Immature natural killer cell (primary cell): ENCODE measurements around the gene INSIG2. TPM values are rescaled to one million over a fixed set of nuclear protein-coding genes. Genes with fewer than 3 reads are reported as not detected.
A peak's percentile ranks its signal among the peaks of the same experiment; 100 is the strongest.

ENCODE experiments used
- DNase-seq, 3 donors: peaks; one replicate each; pipeline ENCODE4 v3.0.0; 2022; ENCODE audit warnings: mixed read lengths in 1 of 3
- H3K27ac Mint-ChIP-seq, 6 donors: one replicate each; pipeline ENCODE4 v1.8.0; 2020; ENCODE audit warnings: mixed read lengths in 6 of 6, mild to moderate bottlenecking in 5 of 6, inconsistent platforms in 4 of 6, moderate library complexity in 3 of 6
- H3K27me3 Mint-ChIP-seq, 3 donors: one replicate each; pipeline ENCODE4 v1.8.0; 2020 to 2021; ENCODE audit warnings: low read depth in 3 of 3, mild to moderate bottlenecking in 3 of 3, mixed read lengths in 3 of 3, moderate library complexity in 3 of 3, inconsistent platforms in 1 of 3
- H3K36me3 Mint-ChIP-seq, 3 donors: one replicate each; pipeline ENCODE4 v1.8.0; 2020; ENCODE audit warnings: mixed read lengths in 3 of 3, inconsistent platforms in 2 of 3, mild to moderate bottlenecking in 2 of 3
- H3K4me1 Mint-ChIP-seq, 2 donors: one replicate each; pipeline ENCODE4 v1.8.0; 2020; ENCODE audit warnings: inconsistent platforms in 2 of 2, mild to moderate bottlenecking in 2 of 2, mixed read lengths in 2 of 2, moderate library complexity in 1 of 2
- H3K4me3 Mint-ChIP-seq, 5 donors: one replicate each; pipeline ENCODE4 v1.8.0; 2020; ENCODE audit warnings: mild to moderate bottlenecking in 5 of 5, mixed read lengths in 5 of 5, inconsistent platforms in 3 of 5, moderate library complexity in 3 of 5
- H3K9me3 Mint-ChIP-seq, 6 donors: one replicate each; pipeline ENCODE4 v1.8.0; 2020; ENCODE audit warnings: mild to moderate bottlenecking in 6 of 6, mixed read lengths in 6 of 6, inconsistent platforms in 4 of 6, moderate library complexity in 3 of 6
- polyA plus RNA-seq, 3 donors: library from polyadenylated mRNA; unstranded; fragments of 300-500 nt; fragmentation: Illumina TruSeq; gene quantifications; one replicate each; pipeline ENCODE4 v1.2.3, GENCODE V29; 2021

Gene INSIG2
- polyA plus RNA-seq, 3 donors from 2014 or later, result 15.9 to 19.8 (median 19.1) TPM

DNA sequence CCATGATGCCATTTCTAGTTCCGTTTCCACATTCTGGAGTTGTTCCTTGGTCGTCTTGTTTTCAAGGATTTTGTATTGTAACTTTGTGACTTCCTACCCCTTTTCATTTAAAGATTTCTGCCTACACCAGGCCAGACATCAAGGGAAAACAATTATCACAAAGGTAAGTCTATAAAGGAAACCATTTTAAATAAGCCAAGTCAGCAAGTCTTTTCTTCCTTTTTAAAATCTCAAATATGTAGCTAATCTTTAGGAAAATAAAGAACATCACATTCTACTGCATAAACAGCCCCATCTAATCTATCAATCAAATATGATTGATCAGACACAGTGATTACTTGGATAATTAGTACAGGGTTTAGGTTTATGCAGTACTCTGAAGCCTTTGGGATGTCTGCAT, 35.8 kb upstream of the INSIG2 start:
- no peak overlapping the region for H3K4me3 Mint-ChIP-seq
- no peak for DNase-seq
- H3K4me1 Mint-ChIP-seq, result no peaks in the 10 kb centered on the region
- H3K9me3 Mint-ChIP-seq, result no peaks in the 10 kb centered on the region
- no peak overlapping the region for H3K27ac Mint-ChIP-seq
- H3K36me3 Mint-ChIP-seq, result no peaks in the 10 kb centered on the region
- peaks cover 3 to 18% (median 7%) of the 10 kb centered on the region in 3 donors for H3K27me3 Mint-ChIP-seq

DNA sequence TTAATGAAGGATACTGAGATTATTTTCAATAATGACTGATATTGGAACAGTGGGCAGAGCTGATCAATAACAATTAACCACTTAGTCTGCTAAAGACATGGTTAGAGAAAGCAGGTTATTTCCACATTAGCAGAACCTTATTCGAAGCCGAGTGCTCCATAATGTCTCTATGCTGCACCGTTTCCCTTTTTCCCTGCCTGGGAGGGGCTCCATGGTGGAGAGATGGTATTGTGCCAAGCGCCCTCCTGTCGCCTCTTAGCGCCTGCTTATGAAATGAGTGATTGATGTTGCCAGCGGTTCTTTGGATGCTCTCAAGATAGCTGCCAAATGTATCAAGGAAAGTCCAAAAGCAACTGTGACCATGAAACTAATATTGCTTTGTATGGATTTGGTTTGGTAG, 34.6 kb upstream of the INSIG2 start:
- H3K4me1 Mint-ChIP-seq, result no peaks in the 10 kb centered on the region
- peaks cover 0 to 15% (median 3%) of the 10 kb centered on the region in 3 donors for H3K27me3 Mint-ChIP-seq
- no peaks in the 10 kb centered on the region for H3K36me3 Mint-ChIP-seq
- no peak overlapping the region for H3K27ac Mint-ChIP-seq
- DNase-seq, result no peak
- no peaks in the 10 kb centered on the region for H3K9me3 Mint-ChIP-seq
- H3K4me3 Mint-ChIP-seq, result no peak overlapping the region

DNA sequence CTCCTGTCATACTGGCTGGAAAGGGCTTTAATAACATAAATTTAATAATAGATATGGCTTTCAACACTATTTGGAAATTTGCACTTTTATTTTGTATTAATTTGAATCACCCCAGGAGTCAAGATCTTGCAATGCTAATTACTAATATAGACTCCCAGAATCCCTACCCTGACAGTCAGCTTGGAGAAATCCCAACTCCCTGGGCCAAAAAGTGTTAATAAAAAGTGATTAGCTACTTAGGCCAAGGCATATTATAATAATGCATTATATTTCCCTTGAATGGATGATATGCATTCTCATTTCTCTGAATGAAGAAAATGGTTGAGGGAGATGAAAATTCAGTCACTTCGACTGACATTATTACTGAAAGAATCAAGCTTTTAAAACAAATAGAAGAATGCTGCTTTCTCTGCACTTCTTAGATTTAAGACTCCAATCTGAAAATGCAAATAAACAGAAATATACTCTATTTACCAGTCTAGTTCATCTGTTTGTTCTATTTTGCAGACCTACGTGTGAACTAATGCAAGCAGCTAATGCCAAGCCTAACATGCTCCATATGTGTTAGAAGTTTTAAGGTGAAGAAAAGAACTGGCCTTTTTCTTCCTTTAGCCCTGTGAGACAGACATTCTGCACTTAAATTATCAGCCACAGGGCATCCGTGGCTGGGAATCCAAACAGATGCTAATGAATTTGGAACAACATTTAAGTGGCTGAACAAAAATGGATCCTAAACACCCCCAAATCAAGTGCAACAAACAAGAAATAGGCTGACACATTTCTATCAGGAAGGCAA, 33.9 kb upstream of the INSIG2 start:
- Mint-ChIP-seq H3K27ac (no peak overlapping the region), H3K27me3 (peaks cover 0 to 15% (median 0%) of the 10 kb centered on the region in 3 donors), H3K4me1 (no peaks in the 10 kb centered on the region), H3K4me3 (no peak overlapping the region), H3K9me3 (no peaks in the 10 kb centered on the region), H3K36me3 (no peaks in the 10 kb centered on the region)
- DNase-seq, result no peak

DNA sequence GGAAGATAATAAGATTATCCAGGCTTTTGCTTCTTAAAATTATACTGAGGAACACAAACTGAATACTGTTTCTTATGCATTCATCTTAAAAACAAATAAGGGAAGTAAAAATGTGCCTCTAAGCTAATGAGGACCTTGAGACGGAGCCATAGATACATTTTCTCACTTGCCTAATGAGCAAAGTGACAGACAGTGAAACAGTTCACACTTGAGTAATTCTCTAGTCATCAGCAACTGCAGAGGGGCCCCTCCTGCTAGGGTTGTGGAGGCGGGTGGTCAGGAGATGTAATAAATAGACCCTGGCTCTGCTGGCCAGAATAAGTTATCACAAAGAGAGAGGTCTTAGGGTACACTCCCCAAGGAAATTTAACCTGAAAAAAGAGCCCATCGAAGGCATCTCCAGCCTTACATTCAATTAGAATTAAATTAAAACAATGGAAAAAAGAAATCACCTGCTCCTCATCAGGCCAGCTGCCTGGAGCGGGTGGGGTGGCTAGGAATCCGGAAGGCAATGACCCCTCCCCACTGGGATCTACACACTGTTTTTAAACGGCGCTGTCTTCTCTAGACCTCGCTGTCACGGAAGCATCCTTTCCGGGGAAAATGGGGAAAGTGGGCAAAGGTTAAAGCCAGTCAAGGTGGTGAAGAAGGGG, 32.6 kb upstream of the INSIG2 start:
- Mint-ChIP-seq H3K4me3 (no peak overlapping the region), H3K27ac (no peak overlapping the region), H3K27me3 (peaks cover 0 to 12% (median 0%) of the 10 kb centered on the region in 3 donors), H3K36me3 (no peaks in the 10 kb centered on the region), H3K9me3 (no peaks in the 10 kb centered on the region), H3K4me1 (peaks cover 0 to 4% of the 10 kb centered on the region in 2 donors)
- no peak for DNase-seq

DNA sequence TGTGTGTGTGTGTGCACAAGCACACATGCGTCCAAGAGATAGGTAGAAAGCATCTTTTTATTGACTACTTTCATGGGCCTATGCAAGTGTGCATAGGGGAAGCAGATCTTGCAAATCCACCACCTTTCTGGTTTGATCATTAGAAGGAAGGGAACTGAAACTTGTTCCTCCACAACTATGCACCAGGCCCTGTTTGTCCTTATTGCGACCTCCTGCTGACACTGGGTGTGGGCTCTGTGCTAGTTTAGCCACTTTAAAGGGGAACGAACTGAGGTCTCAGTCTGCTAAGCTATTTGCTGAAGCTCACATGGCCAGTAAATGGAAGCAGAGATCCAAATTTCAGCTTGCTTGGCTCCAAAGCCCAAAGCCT, 32.1 kb upstream of the INSIG2 start:
- DNase-seq, result no peak
- peaks cover 0 to 12% (median 2%) of the 10 kb centered on the region in 3 donors for H3K27me3 Mint-ChIP-seq
- H3K36me3 Mint-ChIP-seq, result no peaks in the 10 kb centered on the region
- H3K4me3 Mint-ChIP-seq, result no peak overlapping the region
- H3K9me3 Mint-ChIP-seq, result no peaks in the 10 kb centered on the region
- no peak overlapping the region for H3K27ac Mint-ChIP-seq
- peaks cover 0 to 4% of the 10 kb centered on the region in 2 donors for H3K4me1 Mint-ChIP-seq

DNA sequence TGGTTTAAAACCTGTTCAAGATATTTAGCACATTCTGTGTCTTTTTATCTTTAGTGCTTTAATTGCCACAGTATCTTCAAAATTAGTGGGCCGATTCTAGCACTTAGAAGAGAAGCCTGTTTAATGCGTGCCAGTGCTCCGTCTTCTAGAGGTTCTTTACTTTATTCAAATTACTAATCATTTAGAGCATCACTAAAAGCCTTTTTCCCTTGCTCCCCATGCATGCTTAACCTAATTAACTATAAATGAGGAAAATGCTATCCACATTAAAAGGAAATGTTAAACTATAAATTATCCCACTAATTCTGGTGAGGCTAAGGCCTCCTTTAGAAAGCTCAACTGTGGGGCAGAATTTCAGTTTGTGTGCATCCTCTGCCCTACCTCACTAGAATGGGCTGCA, 31.5 kb upstream of the INSIG2 start:
- DNase-seq, result no peak
- H3K36me3 Mint-ChIP-seq, result no peaks in the 10 kb centered on the region
- no peak overlapping the region for H3K27ac Mint-ChIP-seq
- peaks cover 2 to 11% (median 3%) of the 10 kb centered on the region in 3 donors for H3K27me3 Mint-ChIP-seq
- H3K4me1 Mint-ChIP-seq, result peaks cover 0 to 4% of the 10 kb centered on the region in 2 donors
- no peak overlapping the region for H3K4me3 Mint-ChIP-seq
- no peaks in the 10 kb centered on the region for H3K9me3 Mint-ChIP-seq

DNA sequence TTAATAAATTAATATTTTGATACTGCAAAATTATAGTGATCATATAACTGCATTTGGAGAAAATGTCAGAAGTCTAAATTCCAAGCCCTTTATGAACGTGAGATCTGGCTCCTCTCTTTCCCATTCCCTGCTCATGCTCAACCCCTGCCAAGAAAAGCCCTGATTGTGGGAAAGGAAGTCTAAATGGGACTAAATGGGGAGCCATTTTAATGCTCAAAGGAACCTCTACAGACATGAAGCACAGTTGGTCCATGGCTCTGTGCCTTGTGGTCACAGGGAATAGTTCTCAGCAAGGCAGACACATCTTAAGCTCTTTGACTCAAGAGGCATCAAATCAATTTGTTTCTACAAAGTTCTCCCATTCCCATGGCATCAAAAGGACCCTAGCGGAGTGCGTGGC, 29.3 kb upstream of the INSIG2 start:
- Mint-ChIP-seq H3K9me3 (peaks cover 0 to 3% (median 0%) of the 10 kb centered on the region in 6 donors), H3K36me3 (no peaks in the 10 kb centered on the region), H3K27me3 (peaks cover 2 to 4% (median 3%) of the 10 kb centered on the region in 3 donors), H3K4me1 (peaks cover 0 to 4% of the 10 kb centered on the region in 2 donors), H3K27ac (no peak overlapping the region), H3K4me3 (no peak overlapping the region)
- no peak for DNase-seq

DNA sequence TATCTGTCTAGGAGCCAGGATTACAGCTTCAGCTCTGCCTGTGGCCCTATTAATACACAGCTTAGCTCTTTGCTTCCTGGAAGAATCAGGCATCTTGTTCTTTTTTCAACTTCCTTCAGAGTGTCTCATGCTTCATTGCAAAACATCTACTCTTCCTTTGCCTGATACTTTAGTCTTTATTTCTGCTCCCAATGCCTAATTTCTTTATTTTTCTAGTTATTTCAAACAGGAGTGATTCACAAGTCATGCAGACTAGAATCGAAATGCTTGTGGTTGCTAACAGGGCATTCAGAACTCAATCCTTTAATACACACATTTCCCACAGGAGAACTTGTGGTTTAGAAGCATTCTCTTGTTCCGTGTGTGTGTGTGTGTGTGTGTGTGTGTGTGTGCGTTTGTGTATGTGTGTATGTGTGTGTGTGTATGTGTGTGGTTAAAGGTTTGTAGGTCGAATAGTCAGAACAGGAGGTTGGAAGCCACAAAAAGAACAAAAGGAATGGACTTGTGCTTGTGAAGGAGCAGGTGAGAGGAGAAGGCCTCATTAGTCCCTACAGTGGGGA, 28.3 kb upstream of the INSIG2 start:
- Mint-ChIP-seq H3K36me3 (no peaks in the 10 kb centered on the region), H3K9me3 (peaks cover 0 to 3% (median 0%) of the 10 kb centered on the region in 6 donors), H3K4me1 (peaks cover 0 to 4% of the 10 kb centered on the region in 2 donors), H3K4me3 (no peak overlapping the region), H3K27me3 (peaks cover 3 to 5% (median 4%) of the 10 kb centered on the region in 3 donors), H3K27ac (peak overlapping the region in 2 of 6 donors; percentile 47 to 60)
- no peak for DNase-seq

DNA sequence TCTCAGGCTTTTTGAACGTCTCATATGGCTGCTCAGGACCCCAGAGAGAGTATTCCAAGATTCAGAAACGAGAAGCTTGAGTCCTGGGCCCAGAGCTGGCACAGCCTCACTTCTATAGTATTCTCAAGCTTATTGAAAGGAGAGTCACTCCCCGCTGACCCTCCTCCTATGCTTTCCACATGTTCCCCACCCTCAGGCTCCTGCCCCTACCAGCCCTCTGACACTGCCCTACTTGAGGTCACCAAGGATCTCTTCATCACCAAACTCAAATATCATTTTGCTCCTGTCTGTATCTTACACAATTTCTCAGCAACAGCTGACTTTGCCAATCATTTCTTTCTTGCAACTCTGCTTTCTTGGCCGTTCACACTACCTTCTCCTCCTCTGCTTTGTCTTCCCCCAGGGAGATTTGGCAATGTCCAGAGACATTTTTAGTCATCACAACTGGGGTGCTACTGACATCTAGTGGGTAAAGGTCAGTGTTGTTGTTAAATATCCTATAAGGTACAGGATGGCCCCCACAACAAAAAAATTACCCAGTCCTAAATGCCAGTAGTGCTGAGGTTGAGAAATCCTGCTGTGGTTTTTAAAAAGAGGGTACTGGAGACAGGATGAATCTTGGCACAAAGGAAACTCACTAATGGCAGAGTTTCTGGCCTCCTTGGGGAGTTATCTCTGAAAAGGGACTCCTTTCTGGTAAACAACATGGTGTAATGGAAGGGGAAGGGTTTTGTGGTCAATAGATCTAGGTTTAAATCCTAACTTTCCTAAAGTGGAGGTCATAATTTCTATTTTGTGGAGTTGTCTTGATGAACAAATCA, 26.9 kb upstream of the INSIG2 start:
- DNase-seq, result no peak
- Mint-ChIP-seq H3K27ac (no peak overlapping the region), H3K4me3 (no peak overlapping the region), H3K9me3 (peaks cover 0 to 3% (median 0%) of the 10 kb centered on the region in 6 donors), H3K36me3 (no peaks in the 10 kb centered on the region), H3K27me3 (peaks cover 2 to 5% (median 3%) of the 10 kb centered on the region in 3 donors), H3K4me1 (peaks cover 0 to 4% of the 10 kb centered on the region in 2 donors)

DNA sequence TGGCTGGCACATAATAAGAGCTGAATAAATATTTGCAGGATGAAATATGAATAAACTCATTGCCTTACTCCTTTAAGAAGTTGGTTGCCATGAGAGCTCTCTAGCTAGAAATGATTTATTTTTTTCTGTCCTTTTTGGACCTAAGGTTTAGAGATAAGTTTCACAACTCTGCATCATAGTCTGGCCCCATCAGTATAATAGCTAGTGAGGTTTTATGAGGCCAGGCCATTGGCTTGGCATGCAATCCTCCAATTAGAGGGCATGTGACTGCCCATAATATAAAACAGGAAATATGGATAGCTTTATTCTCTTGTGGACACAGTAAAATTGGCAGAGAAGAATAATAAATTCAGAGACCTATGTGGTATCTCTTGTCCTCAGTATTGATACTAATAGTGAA, 26.2 kb upstream of the INSIG2 start:
- Mint-ChIP-seq H3K27ac (no peak overlapping the region), H3K4me1 (peaks cover 0 to 4% of the 10 kb centered on the region in 2 donors), H3K36me3 (no peaks in the 10 kb centered on the region), H3K27me3 (peaks cover 2 to 5% (median 3%) of the 10 kb centered on the region in 3 donors), H3K4me3 (no peak overlapping the region), H3K9me3 (peaks cover 0 to 3% (median 0%) of the 10 kb centered on the region in 6 donors)
- no peak for DNase-seq

DNA sequence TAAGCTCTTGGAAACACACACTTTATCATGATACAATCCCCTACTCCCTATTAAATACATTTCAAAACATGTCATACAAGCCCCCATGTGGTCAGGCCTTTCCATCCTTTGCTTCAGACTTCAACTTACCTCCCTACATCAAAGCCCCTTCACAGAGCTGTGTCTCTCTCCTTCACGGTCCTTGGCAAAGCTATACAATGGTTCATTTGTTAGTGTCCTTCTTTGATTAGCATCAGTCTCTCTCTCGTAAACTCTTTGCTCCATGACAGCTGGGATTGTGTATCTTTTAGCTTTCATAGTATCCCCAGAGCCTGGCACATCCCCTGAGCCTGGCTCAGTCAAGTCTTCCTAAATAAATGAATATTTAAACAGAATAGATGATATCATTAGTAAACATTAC, 25.6 kb upstream of the INSIG2 start:
- Mint-ChIP-seq H3K9me3 (peaks cover 0 to 3% (median 0%) of the 10 kb centered on the region in 6 donors), H3K4me3 (no peak overlapping the region)

DNA sequence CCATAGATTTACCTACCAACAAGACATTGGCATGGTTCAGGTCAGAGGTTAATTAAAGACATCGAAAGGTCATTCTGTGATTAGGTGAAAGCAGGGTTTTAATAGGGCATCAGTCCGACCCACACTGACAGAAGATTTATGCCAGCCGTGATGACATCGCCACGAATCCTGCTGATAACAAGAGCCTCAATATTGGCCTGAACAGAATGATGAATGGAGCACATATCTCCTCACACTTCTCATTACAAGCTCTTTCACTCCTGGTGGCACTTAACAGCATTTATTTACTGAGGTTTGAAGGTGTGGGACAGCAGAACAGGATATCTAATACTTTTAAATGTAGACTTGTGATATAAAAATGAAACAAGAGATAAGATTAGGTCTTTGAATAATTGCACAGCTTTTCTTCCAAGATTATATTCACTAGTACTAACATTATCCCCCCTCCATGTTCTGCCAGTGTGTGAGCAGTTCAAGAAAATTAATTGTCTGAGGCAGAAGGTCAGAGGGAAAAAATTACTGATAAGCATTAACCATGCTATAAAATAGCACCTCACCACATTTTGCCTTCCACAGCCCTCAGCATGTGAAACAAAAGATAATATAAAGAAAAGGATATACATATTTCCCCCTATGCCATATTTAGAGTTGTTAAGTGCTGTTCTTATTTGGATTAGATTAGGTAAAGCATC, 23.1 kb upstream of the INSIG2 start:
- Mint-ChIP-seq H3K36me3 (no peaks in the 10 kb centered on the region), H3K27me3 (peaks cover 2 to 9% (median 5%) of the 10 kb centered on the region in 3 donors), H3K4me3 (no peak overlapping the region), H3K27ac (no peak overlapping the region), H3K4me1 (peaks cover 0 to under 1% of the 10 kb centered on the region in 2 donors), H3K9me3 (peaks cover 0 to 3% (median 0%) of the 10 kb centered on the region in 6 donors)
- DNase-seq, result no peak

More for the DNA sequence above, 25.6 kb upstream of the INSIG2 start:
- no peaks in the 10 kb centered on the region for H3K36me3 Mint-ChIP-seq
- no peak overlapping the region for H3K27ac Mint-ChIP-seq
- DNase-seq, result no peak
- H3K4me1 Mint-ChIP-seq, result peaks cover 0 to 4% of the 10 kb centered on the region in 2 donors
- peaks cover 2 to 5% (median 3%) of the 10 kb centered on the region in 3 donors for H3K27me3 Mint-ChIP-seq

DNA sequence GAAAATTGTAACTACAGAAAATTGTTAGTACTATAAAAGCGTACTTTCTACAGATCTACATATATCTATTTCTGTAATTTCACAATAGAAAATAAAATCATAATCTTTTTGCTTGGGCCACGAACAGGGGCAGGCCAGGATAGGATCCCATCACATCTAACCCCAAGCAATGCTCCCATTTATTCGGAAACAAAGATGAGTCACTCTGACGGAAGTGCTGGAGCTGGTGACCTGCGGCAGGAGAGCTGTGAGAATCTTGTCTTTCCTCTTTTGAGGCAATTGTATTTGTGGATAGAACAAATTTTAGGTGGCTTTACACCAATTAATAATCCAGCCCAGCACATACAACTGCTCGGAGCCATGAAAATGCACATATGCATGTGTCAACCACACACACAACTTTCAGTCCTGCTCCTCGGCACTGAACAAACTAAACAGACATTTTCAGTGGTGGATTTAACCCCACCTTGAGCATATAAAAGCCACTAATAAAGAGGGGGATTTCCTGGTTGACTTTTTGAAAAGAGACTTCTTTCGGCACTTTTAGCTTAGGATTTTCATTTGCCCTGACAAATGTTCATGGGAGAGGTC, 22.3 kb upstream of the INSIG2 start:
- H3K27me3 Mint-ChIP-seq, result peaks cover 2 to 9% (median 3%) of the 10 kb centered on the region in 3 donors
- peaks cover 0 to 3% (median 0%) of the 10 kb centered on the region in 6 donors for H3K9me3 Mint-ChIP-seq
- no peaks in the 10 kb centered on the region for H3K36me3 Mint-ChIP-seq
- H3K4me3 Mint-ChIP-seq, result no peak overlapping the region
- no peaks in the 10 kb centered on the region for H3K4me1 Mint-ChIP-seq
- no peak overlapping the region for H3K27ac Mint-ChIP-seq
- no peak for DNase-seq
